CD4-positive, alpha-beta memory T cell (primary cell): Measurements from ENCODE around the gene IL20RA. TPM values are rescaled to one million over a fixed set of nuclear protein-coding genes. Genes with fewer than 3 reads are reported as not detected.

ENCODE experiments used
- CTCF ChIA-PET: fragments of 350-600 bp; sonication (Branson Sonifier 250); formaldehyde crosslinking; loops from one replicate; lab custom pipeline; 2021; ENCODE audit warnings: inconsistent platforms; ENCODE audit not compliant: partially characterized antibody; lab: Charles Lee
- POLR2A ChIA-PET: fragments of 350-600 bp; sonication (Branson Sonifier 250); formaldehyde crosslinking; loops from one replicate; lab custom pipeline; 2021; ENCODE audit not compliant: partially characterized antibody; lab: Charles Lee
- DNase-seq, 5 donors: peaks; one replicate each; pipeline versions ENCODE4 v3.0.0 to v3.0.0-alpha.2; 2020 to 2022; ENCODE audit warnings: mixed read lengths in 1 of 5
- H3K27ac ChIP-seq: one replicate; pipeline ENCODE4 v1.7.0; 2013; ENCODE audit warnings: low read depth, low read length
- H3K27me3 ChIP-seq: 2 replicates; pipeline ENCODE4 v1.7.0; 2013; ENCODE audit warnings: mild to moderate bottlenecking, low read length, moderate library complexity; ENCODE audit not compliant: insufficient read depth
- H3K36me3 ChIP-seq: 2 replicates; pipeline ENCODE4 v1.7.0; 2013; ENCODE audit warnings: mild to moderate bottlenecking, low read length, moderate library complexity; ENCODE audit not compliant: insufficient read depth
- H3K4me1 ChIP-seq: 2 replicates; pipeline ENCODE4 v1.7.0; 2013; ENCODE audit warnings: mild to moderate bottlenecking, low read length, moderate library complexity; ENCODE audit not compliant: insufficient read depth
- H3K4me3 ChIP-seq, 2 donors: one replicate each; pipeline ENCODE4 v1.7.0; 2013; ENCODE audit warnings: low read length in 2 of 2, mild to moderate bottlenecking in 1 of 2
- H3K9me3 ChIP-seq, 2 donors: one replicate each; pipeline ENCODE4 v1.7.0; 2013; ENCODE audit warnings: low read length in 2 of 2, control low read depth in 1 of 2; ENCODE audit not compliant: control insufficient read depth in 1 of 2
- H3K27ac Mint-ChIP-seq, 7 donors: one replicate each; pipeline ENCODE4 v1.8.0; 2020 to 2021; ENCODE audit warnings: mixed read lengths in 7 of 7, mild to moderate bottlenecking in 6 of 7, inconsistent platforms in 3 of 7, moderate library complexity in 3 of 7
- H3K27me3 Mint-ChIP-seq, 2 donors: one replicate each; pipeline ENCODE4 v1.8.0; 2020 to 2021; ENCODE audit warnings: mixed read lengths in 2 of 2
- H3K36me3 Mint-ChIP-seq, 2 donors: one replicate each; pipeline ENCODE4 v1.8.0; 2020 to 2021; ENCODE audit warnings: mixed read lengths in 2 of 2, inconsistent platforms in 1 of 2, mild to moderate bottlenecking in 1 of 2
- H3K4me1 Mint-ChIP-seq, 4 donors: one replicate each; pipeline ENCODE4 v1.8.0; 2020 to 2021; ENCODE audit warnings: mixed read lengths in 4 of 4, mild to moderate bottlenecking in 1 of 4
- H3K4me3 Mint-ChIP-seq, 8 donors: one replicate each; pipeline ENCODE4 v1.8.0; 2020 to 2021; ENCODE audit warnings: mixed read lengths in 8 of 8, mild to moderate bottlenecking in 7 of 8, moderate library complexity in 6 of 8, inconsistent platforms in 3 of 8
- H3K9me3 Mint-ChIP-seq, 8 donors: one replicate each; pipeline ENCODE4 v1.8.0; 2020 to 2021; ENCODE audit warnings: mixed read lengths in 8 of 8, mild to moderate bottlenecking in 5 of 8, inconsistent platforms in 3 of 8, moderate library complexity in 1 of 8
- intact Hi-C: fragments of 100-400 bp; cut with micrococcal nuclease; formaldehyde crosslinking; loops from one replicate; pipeline ENCODE4 v1.15.1; 2023
- polyA plus RNA-seq, 2 donors: library from polyadenylated mRNA; unstranded; fragments of 300-500 nt; fragmentation: Illumina TruSeq; gene quantifications; one replicate each; pipeline ENCODE4 v1.2.3, GENCODE V29; 2021
- total RNA-seq, 2 experiments: library from RNA; stranded (reverse); gene quantifications; one replicate each; pipeline ENCODE4 v1.2.3, GENCODE V29; 2021

IL20RA gene
- total RNA-seq (not detected), polyA plus RNA-seq (not detected)

GRCh38 chr6:137044366-137045221, at the start of gene IL20RA:
TSS of gene IL20RA (minus strand) at chr6:137044965. CDS start at chr6:137044728, 237 bp downstream.
- Mint-ChIP-seq H3K4me1 (peaks cover 4 to 10% (median 5%) of the 10 kb centered on the region in 4 donors), H3K27me3 (peaks cover 49 to 66% of the 10 kb centered on the region in 2 donors), H3K36me3 (no peaks in the 10 kb centered on the region), H3K9me3 (peaks cover 0 to 3% (median 0%) of the 10 kb centered on the region in 8 donors), H3K27ac (peak within 1 kb of the TSS in 3 of 7 donors; percentile 4 to 9 (median 6)), H3K4me3 (peak within 1 kb of the TSS; percentile 79 to 89 (median 84))
- intact Hi-C loops = no loop called here
- CTCF ChIA-PET = interaction anchor here (0.8 kb wide), 1 partner anchor 221 kb away, joined by 3 read pairs; no protein-coding TSS in a partner anchor
- H3K4me1 ChIP-seq = peaks cover 4% of the 10 kb centered on the region
- no peak within 1 kb of the TSS for H3K27ac ChIP-seq
- peak in 4 of 5 donors; percentile 3 to 25 (median 16) for DNase-seq
- H3K9me3 ChIP-seq = no peaks in the 10 kb centered on the region
- POLR2A ChIA-PET = no interaction called here
- peaks cover 40% of the 10 kb centered on the region for H3K27me3 ChIP-seq
- peak within 1 kb of the TSS in 1 of 2 donors; percentile 47 for H3K4me3 ChIP-seq
- H3K36me3 ChIP-seq = no peaks in the 10 kb centered on the region

GRCh38 chr6:137093183-137094069, 48.7 kb upstream of the IL20RA start:
- no peaks in the 10 kb centered on the region for H3K27me3 ChIP-seq
- Mint-ChIP-seq H3K4me3 (no peak overlapping the region), H3K36me3 (no peaks in the 10 kb centered on the region), H3K4me1 (peaks cover 12 to 23% (median 15%) of the 10 kb centered on the region in 4 donors), H3K27ac (peak overlapping the region in 1 of 7 donors; percentile 10), H3K27me3 (peaks cover 3 to 4% of the 10 kb centered on the region in 2 donors), H3K9me3 (no peaks in the 10 kb centered on the region)
- H3K4me1 ChIP-seq = peaks cover 19% of the 10 kb centered on the region
- H3K9me3 ChIP-seq = no peaks in the 10 kb centered on the region
- intact Hi-C loops = loop anchor here (1.0 to 5.0 kb wide), 7 partner anchors 73 to 548 kb away; no protein-coding TSS in a partner anchor
- no peaks in the 10 kb centered on the region for H3K36me3 ChIP-seq
- no peak for DNase-seq
- ChIA-PET CTCF (interaction anchor here (0.7 to 4.3 kb wide), 39 partner anchors 9 to 582 kb away, joined by 3 to 62 read pairs (median 5); no protein-coding TSS in a partner anchor), POLR2A (interaction anchor here (1.6 to 2.9 kb wide), 2 partner anchors 73 to 221 kb away, joined by 7 to 16 read pairs; no protein-coding TSS in a partner anchor)
- H3K27ac ChIP-seq = no peak overlapping the region
- no peak overlapping the region for H3K4me3 ChIP-seq

- no peak for DNase-seq
- ChIA-PET CTCF (interaction anchor here (1.2 to 1.5 kb wide), 2 partner anchors 74 to 222 kb away, joined by 6 read pairs; no protein-coding TSS in a partner anchor), POLR2A (no interaction called here)
- Mint-ChIP-seq H3K27me3 (peaks cover 3 to 4% of the 10 kb centered on the region in 2 donors), H3K36me3 (no peaks in the 10 kb centered on the region), H3K4me3 (no peak overlapping the region), H3K27ac (peak overlapping the region in 1 of 7 donors; percentile 74), H3K4me1 (peaks cover 12 to 23% (median 15%) of the 10 kb centered on the region in 4 donors), H3K9me3 (no peaks in the 10 kb centered on the region)
- no peaks in the 10 kb centered on the region for H3K36me3 ChIP-seq
- no peak overlapping the region for H3K4me3 ChIP-seq
- H3K4me1 ChIP-seq = peaks cover 19% of the 10 kb centered on the region
- H3K27me3 ChIP-seq = no peaks in the 10 kb centered on the region
- intact Hi-C loops = loop anchor here (5.0 kb wide), 1 partner anchor 495 kb away; no protein-coding TSS in a partner anchor
- H3K9me3 ChIP-seq = no peaks in the 10 kb centered on the region
- no peak overlapping the region for H3K27ac ChIP-seq
Measured at GRCh38 chr6:137092018-137092417, 47.3 kb upstream of the IL20RA start.

- Histone ChIP-seq H3K36me3 (no peaks in the 10 kb centered on the region), H3K27ac (no peak overlapping the region), H3K4me1 (peaks cover 2% of the 10 kb centered on the region), H3K4me3 (no peak overlapping the region), H3K27me3 (no peaks in the 10 kb centered on the region), H3K9me3 (no peaks in the 10 kb centered on the region)
- POLR2A ChIA-PET = no interaction called here
- Mint-ChIP-seq H3K4me3 (no peak overlapping the region), H3K27me3 (peaks cover 4 to 6% of the 10 kb centered on the region in 2 donors), H3K27ac (no peak overlapping the region), H3K36me3 (no peaks in the 10 kb centered on the region), H3K4me1 (peaks cover 0 to 2% (median under 1%) of the 10 kb centered on the region in 4 donors), H3K9me3 (no peaks in the 10 kb centered on the region)
- no peak for DNase-seq
- intact Hi-C loops = no loop called here
- CTCF ChIA-PET = interaction anchor here (1.6 to 2.2 kb wide), 4 partner anchors 12 to 225 kb away, joined by 6 to 11 read pairs (median 6); no protein-coding TSS in a partner anchor
Measured at GRCh38 chr6:137089305-137089704, 44.5 kb upstream of the IL20RA start.

GRCh38 chr6:137087902-137088301, 43.1 kb upstream of the IL20RA start:
- Mint-ChIP-seq H3K4me1 (no peaks in the 10 kb centered on the region), H3K36me3 (no peaks in the 10 kb centered on the region), H3K9me3 (no peaks in the 10 kb centered on the region), H3K27ac (no peak overlapping the region), H3K4me3 (no peak overlapping the region), H3K27me3 (peaks cover 4 to 6% of the 10 kb centered on the region in 2 donors)
- intact Hi-C loops = no loop called here
- CTCF ChIA-PET = interaction anchor here (0.7 to 2.2 kb wide), 5 partner anchors 10 to 327 kb away, joined by 3 to 11 read pairs (median 6); no protein-coding TSS in a partner anchor
- no peaks in the 10 kb centered on the region for H3K9me3 ChIP-seq
- no peaks in the 10 kb centered on the region for H3K27me3 ChIP-seq
- POLR2A ChIA-PET = no interaction called here
- no peak for DNase-seq
- H3K36me3 ChIP-seq = no peaks in the 10 kb centered on the region
- no peak overlapping the region for H3K27ac ChIP-seq
- no peak overlapping the region for H3K4me3 ChIP-seq
- no peaks in the 10 kb centered on the region for H3K4me1 ChIP-seq

DNA sequence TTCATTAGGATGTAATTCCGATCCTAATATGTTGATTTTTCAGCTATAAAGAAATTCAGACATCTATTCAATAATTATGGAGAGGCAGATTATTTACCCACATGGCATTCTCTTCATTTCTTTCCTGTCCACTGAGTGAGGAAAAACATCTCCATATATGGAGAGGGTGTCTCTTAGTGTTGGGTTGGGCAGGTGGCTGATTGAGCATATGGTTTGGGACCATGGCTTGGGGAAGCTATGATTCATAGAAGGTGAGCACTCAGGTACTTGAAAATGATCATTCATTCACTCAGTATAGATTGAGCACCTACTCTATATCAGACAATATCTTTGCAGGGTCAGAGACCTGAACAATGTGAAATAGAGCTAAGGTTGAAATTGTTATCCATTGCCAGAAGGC, 41.3 kb upstream of the IL20RA start:
- no peaks in the 10 kb centered on the region for H3K36me3 Mint-ChIP-seq
- Histone ChIP-seq H3K9me3 (no peaks in the 10 kb centered on the region), H3K36me3 (no peaks in the 10 kb centered on the region), H3K27me3 (no peaks in the 10 kb centered on the region), H3K4me1 (no peaks in the 10 kb centered on the region), H3K27ac (no peak overlapping the region), H3K4me3 (no peak overlapping the region)
- no peak overlapping the region for H3K27ac Mint-ChIP-seq
- no peak for DNase-seq
- intact Hi-C loops = no loop called here
- H3K4me1 Mint-ChIP-seq = no peaks in the 10 kb centered on the region
- ChIA-PET CTCF (interaction anchor here (0.9 to 4.9 kb wide), 3 partner anchors 9 to 229 kb away, joined by 5 to 21 read pairs (median 12); no protein-coding TSS in a partner anchor), POLR2A (no interaction called here)
- no peaks in the 10 kb centered on the region for H3K9me3 Mint-ChIP-seq
- no peak overlapping the region for H3K4me3 Mint-ChIP-seq
- H3K27me3 Mint-ChIP-seq = peaks cover 4 to 6% of the 10 kb centered on the region in 2 donors
